Measurements from ENCODE around the gene COG1.

DNA sequence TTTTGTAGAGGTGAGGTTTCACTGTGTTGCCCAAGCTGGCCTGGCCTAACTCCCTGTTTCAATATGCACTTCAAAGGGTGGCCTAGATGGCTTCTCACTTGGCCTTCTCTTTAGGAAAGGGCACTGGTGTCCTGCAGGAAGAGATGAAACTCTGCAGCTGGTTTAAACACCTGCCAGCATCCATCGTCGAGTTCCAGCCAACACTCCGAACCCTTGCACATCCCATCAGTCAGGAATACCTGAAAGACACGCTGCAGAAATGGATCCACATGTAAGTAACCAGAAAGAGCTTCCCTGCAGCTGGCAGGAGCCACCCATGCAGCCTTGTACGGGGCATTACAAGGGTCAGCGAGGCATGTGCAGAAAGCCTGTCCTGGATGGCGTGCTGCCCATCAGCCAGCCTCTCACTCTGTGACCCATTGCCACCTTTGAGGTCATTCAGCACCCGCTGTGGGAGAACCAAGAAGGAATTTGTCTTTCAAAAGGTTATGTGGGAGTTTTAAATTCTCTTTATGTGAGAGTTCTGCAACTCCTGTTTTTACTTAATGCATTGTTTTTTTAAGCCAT is 7.0 kb downstream of the COG1 start:
- TF ChIP-seq, protein P1, sequence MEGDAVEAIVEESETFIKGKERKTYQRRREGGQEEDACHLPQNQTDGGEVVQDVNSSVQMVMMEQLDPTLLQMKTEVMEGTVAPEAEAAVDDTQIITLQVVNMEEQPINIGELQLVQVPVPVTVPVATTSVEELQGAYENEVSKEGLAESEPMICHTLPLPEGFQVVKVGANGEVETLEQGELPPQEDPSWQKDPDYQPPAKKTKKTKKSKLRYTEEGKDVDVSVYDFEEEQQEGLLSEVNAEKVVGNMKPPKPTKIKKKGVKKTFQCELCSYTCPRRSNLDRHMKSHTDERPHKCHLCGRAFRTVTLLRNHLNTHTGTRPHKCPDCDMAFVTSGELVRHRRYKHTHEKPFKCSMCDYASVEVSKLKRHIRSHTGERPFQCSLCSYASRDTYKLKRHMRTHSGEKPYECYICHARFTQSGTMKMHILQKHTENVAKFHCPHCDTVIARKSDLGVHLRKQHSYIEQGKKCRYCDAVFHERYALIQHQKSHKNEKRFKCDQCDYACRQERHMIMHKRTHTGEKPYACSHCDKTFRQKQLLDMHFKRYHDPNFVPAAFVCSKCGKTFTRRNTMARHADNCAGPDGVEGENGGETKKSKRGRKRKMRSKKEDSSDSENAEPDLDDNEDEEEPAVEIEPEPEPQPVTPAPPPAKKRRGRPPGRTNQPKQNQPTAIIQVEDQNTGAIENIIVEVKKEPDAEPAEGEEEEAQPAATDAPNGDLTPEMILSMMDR (IDR thresholded peaks at IDR 0.05; ENCODE audit: low read depth, low read length): no peak
- TF ChIP-seq, protein P2, sequence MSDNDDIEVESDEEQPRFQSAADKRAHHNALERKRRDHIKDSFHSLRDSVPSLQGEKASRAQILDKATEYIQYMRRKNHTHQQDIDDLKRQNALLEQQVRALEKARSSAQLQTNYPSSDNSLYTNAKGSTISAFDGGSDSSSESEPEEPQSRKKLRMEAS (IDR thresholded peaks at IDR 0.05; ENCODE audit: low read depth, low read length): no peak
- TF ChIP-seq POLR2A (IDR thresholded peaks at IDR 0.05; ENCODE audit: extremely low read depth, insufficient read length) (no peak), MYC (IDR thresholded peaks at IDR 0.05; ENCODE audit: low read depth, low read length) (no peak)
